SU-DHL-6 (cell line): Measurements from ENCODE around the gene WDR18.

Experiments
- H2AFZ ChIP-seq: fragments of 200-600 bp; sonication (generic); 2 replicates; pipeline ENCODE4 v1.6.1; 2014; ENCODE audit warnings: low read depth, mild to moderate bottlenecking, moderate library complexity, mixed read lengths, antibody characterized with exemption, low read length; ENCODE audit not compliant: severe bottlenecking
- H3F3A ChIP-seq: fragments of 200-600 bp; shearing (Covaris generic); 2 replicates; pipeline ENCODE4 v1.6.0; 2016; ENCODE audit warnings: antibody characterized with exemption, mild to moderate bottlenecking; ENCODE audit not compliant: insufficient read depth
- H3K27ac ChIP-seq: fragments of 200-600 bp; sonication (generic); 2 replicates; pipeline ENCODE4 v1.5.1; 2016; ENCODE audit warnings: low read depth, mild to moderate bottlenecking, low read length, moderate library complexity, mixed read lengths
- H3K27me3 ChIP-seq: fragments of 200-600 bp; sonication (generic), shearing (Covaris generic); 2 replicates; pipeline ENCODE4 v1.6.0; 2014; ENCODE audit warnings: mild to moderate bottlenecking, low read length
- H3K36me3 ChIP-seq: fragments of 200-600 bp; sonication (generic); 2 replicates; pipeline ENCODE4 v1.6.1; 2014; ENCODE audit warnings: mild to moderate bottlenecking, low read length, mixed read lengths
- H3K4me2 ChIP-seq: fragments of 300-600, 200-600 bp; shearing (Covaris generic), sonication (generic); 2 replicates; pipeline ENCODE4 v1.6.0; 2014; ENCODE audit warnings: low read length, low read depth, mild to moderate bottlenecking; ENCODE audit not compliant: poor library complexity, severe bottlenecking
- H3K4me3 ChIP-seq: fragments of 200-600 bp; sonication (generic); 2 replicates; pipeline ENCODE4 v1.5.1; 2014; ENCODE audit warnings: antibody characterized with exemption, low read length, mild to moderate bottlenecking, mixed read lengths; ENCODE audit not compliant: insufficient read depth, poor library complexity, severe bottlenecking
- H3K79me2 ChIP-seq: fragments of 200-600 bp; sonication (generic); 2 replicates; pipeline ENCODE4 v1.6.1; 2014; ENCODE audit warnings: mild to moderate bottlenecking, low read length, moderate library complexity; ENCODE audit not compliant: insufficient read depth
- H3K9ac ChIP-seq: fragments of 200-600 bp; sonication (generic); 2 replicates; pipeline ENCODE4 v1.7.0; 2014; ENCODE audit warnings: mild to moderate bottlenecking, low read length
- H3K9me2 ChIP-seq: fragments of 200-600 bp; sonication (generic); replicated peaks from 2 replicates; pipeline ENCODE4 v1.6.1; 2014; ENCODE audit warnings: low read length; ENCODE audit not compliant: insufficient read depth
- H3K9me3 ChIP-seq: fragments of 200-600 bp; sonication (generic); 2 replicates; pipeline ENCODE4 v1.6.1; 2014; ENCODE audit warnings: low read length, mixed read lengths; ENCODE audit not compliant: insufficient read depth
- H4K20me1 ChIP-seq: fragments of 200-600 bp; sonication (generic); 2 replicates; pipeline ENCODE4 v1.6.1; 2014; ENCODE audit warnings: low read depth, mild to moderate bottlenecking, antibody characterized with exemption, low read length, moderate library complexity, mixed read lengths
- EZH2phosphoT487 ChIP-seq: fragments of 200-600 bp; sonication (generic), shearing (Covaris generic); conservative IDR thresholded peaks from 2 replicates; pipeline ENCODE4 v1.6.1; 2018; ENCODE audit warnings: mild to moderate bottlenecking, antibody characterized with exemption, low read length, moderate library complexity, mixed read lengths
- TF ChIP-seq, protein P1 (sequence below): fragments of 200-600 bp; sonication (generic); IDR thresholded peaks from one replicate; pipeline ENCODE4 v1.5.1; 2017; ENCODE audit warnings: antibody characterized with exemption, mild to moderate bottlenecking, low read length, moderate library complexity; ENCODE audit not compliant: insufficient read depth, poor library complexity, severe bottlenecking

The WDR18 gene

GRCh38 chr19:1028062-1028926 is 44.1 kb downstream of the WDR18 start:
- Histone ChIP-seq H3K79me2 (peaks cover 42% of the 10 kb centered on the region), H3K27me3 (no peaks in the 10 kb centered on the region), H3K9ac (peak overlapping the region; percentile 95), H3K4me3 (peak overlapping the region; percentile 74), H3K4me2 (peak overlapping the region; percentile 92), H3F3A (peaks cover 10% of the 10 kb centered on the region), H2AFZ (no peak overlapping the region), H3K27ac (peak overlapping the region; percentile 86), H3K36me3 (no peaks in the 10 kb centered on the region; the same call in 1 of the 2 replicates), H3K9me2 (no peaks in the 10 kb centered on the region), H4K20me1 (no peaks in the 10 kb centered on the region), H3K9me3 (no peaks in the 10 kb centered on the region)
- TF ChIP-seq, protein P1, sequence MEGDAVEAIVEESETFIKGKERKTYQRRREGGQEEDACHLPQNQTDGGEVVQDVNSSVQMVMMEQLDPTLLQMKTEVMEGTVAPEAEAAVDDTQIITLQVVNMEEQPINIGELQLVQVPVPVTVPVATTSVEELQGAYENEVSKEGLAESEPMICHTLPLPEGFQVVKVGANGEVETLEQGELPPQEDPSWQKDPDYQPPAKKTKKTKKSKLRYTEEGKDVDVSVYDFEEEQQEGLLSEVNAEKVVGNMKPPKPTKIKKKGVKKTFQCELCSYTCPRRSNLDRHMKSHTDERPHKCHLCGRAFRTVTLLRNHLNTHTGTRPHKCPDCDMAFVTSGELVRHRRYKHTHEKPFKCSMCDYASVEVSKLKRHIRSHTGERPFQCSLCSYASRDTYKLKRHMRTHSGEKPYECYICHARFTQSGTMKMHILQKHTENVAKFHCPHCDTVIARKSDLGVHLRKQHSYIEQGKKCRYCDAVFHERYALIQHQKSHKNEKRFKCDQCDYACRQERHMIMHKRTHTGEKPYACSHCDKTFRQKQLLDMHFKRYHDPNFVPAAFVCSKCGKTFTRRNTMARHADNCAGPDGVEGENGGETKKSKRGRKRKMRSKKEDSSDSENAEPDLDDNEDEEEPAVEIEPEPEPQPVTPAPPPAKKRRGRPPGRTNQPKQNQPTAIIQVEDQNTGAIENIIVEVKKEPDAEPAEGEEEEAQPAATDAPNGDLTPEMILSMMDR = no peak
- TF ChIP-seq EZH2phosphoT487 = no peak

- H3K36me3 ChIP-seq = peaks cover 6% of the 10 kb centered on the region
- no peak for TF ChIP-seq EZH2phosphoT487
- TF ChIP-seq, protein P1 = no peak
- H3K79me2 ChIP-seq = peaks cover 32% of the 10 kb centered on the region
Measured at GRCh38 chr19:1032264-1032867, 48.2 kb downstream of the WDR18 start.

DNA sequence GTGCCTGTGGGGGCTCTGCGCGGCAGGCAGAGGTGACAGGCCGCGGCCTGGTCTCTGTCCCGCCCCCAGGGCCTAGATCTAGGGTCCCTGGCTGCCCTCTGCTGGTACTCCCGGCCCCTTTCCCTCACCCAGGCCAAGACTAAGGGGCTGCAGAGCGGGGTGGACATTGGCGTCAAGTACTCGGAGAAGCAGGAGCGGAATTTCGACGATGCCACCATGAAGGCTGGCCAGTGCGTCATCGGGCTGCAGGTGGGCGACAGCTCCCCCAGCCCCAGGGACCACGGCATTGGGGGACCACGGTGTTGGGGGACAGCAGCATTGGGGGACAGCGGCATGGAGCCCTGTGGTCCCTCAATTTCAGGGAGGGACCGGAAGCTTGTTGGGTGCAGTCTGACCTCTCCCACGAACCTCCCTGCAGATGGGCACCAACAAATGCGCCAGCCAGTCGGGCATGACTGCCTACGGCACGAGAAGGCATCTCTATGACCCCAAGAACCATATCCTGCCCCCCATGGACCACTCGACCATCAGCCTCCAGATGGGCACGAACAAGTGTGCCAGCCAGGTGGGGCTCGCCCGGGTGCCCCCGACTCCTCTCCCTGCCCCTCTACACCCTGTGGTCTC is 52.0 kb downstream of the WDR18 start:
- H2AFZ ChIP-seq = no peak overlapping the region
- H3K4me2 ChIP-seq = no peak overlapping the region
- peaks cover 6% of the 10 kb centered on the region for H3K36me3 ChIP-seq
- H3F3A ChIP-seq = peaks cover 36% of the 10 kb centered on the region
- H4K20me1 ChIP-seq = no peaks in the 10 kb centered on the region
- no peaks in the 10 kb centered on the region for H3K9me3 ChIP-seq
- H3K9me2 ChIP-seq = no peaks in the 10 kb centered on the region
- peaks cover 8% of the 10 kb centered on the region for H3K79me2 ChIP-seq
- no peak overlapping the region for H3K4me3 ChIP-seq
- no peaks in the 10 kb centered on the region for H3K27me3 ChIP-seq
- TF ChIP-seq, protein P1 = no peak
- TF ChIP-seq EZH2phosphoT487 = no peak
- H3K9ac ChIP-seq = no peak overlapping the region
- H3K27ac ChIP-seq = peak overlapping the region; percentile 68

More at GRCh38 chr19:1032264-1032867, 48.2 kb downstream of the WDR18 start:
- H2AFZ ChIP-seq = no peak overlapping the region
- peaks cover 12% of the 10 kb centered on the region for H3F3A ChIP-seq
- H3K27ac ChIP-seq = no peak overlapping the region
- H3K9ac ChIP-seq = no peak overlapping the region
- H3K27me3 ChIP-seq = no peaks in the 10 kb centered on the region
- H3K9me3 ChIP-seq = no peaks in the 10 kb centered on the region
- H3K9me2 ChIP-seq = no peaks in the 10 kb centered on the region
- no peak overlapping the region for H3K4me3 ChIP-seq
- H3K4me2 ChIP-seq = no peak overlapping the region
- no peaks in the 10 kb centered on the region for H4K20me1 ChIP-seq
